ENCODE results near the gene TYRO3.
"Not testable (repeated sequence)": the region's sequence is repeated elsewhere in the genome, so short reads cannot be mapped to it uniquely, and the experiment has no call there.

The TYRO3 gene

DNA sequence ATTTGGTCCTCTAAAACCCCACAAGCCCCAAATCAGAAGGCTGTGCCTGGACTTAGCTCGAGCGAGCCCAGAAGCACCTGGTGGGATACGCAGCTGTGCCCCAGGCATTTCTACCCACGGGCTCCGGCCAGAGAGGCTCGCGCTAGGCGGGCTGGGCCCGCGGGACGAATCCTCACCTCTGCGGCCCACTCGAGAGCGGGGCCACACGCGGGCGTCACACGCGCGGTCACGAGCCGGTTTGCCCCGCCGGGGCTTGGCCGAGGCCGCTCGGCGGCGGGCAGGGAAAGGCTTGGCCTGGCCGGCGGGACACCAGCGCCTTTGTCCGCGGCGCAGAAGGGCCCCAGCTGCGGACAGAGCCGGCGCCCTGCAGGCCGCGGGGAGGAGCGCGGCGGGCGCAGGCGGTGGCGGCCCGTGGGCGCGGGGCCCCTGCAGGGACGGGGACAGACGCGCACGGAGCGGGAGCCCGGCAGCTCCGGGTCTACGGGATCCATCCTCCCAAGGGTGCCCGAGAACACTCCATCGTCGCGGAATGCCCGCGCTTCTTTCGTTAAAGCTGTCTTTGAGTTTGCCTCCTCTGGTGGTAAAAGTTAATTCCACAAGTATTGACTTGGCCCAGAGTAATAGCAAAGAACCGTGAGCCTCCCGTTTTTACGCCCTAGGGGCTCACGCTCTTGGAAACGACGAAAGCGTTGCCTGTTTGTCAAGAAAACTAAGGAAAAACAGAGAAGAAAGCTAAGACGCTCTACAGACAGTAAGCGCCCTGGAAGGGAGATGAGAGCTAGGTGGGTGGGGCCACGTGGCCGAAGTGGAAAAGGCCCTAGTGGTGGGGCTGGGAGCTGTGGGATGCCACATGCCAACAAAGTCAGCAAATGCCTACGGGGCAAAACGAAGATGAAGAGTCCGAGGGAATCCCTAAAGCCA lies 26.4 kb downstream of the TYRO3 start:
- no peak for DNase-seq (ENCODE audit: low spot score)
- TF ChIP-seq, protein P1, sequence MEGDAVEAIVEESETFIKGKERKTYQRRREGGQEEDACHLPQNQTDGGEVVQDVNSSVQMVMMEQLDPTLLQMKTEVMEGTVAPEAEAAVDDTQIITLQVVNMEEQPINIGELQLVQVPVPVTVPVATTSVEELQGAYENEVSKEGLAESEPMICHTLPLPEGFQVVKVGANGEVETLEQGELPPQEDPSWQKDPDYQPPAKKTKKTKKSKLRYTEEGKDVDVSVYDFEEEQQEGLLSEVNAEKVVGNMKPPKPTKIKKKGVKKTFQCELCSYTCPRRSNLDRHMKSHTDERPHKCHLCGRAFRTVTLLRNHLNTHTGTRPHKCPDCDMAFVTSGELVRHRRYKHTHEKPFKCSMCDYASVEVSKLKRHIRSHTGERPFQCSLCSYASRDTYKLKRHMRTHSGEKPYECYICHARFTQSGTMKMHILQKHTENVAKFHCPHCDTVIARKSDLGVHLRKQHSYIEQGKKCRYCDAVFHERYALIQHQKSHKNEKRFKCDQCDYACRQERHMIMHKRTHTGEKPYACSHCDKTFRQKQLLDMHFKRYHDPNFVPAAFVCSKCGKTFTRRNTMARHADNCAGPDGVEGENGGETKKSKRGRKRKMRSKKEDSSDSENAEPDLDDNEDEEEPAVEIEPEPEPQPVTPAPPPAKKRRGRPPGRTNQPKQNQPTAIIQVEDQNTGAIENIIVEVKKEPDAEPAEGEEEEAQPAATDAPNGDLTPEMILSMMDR (IDR thresholded peaks at IDR 0.05; ENCODE audit: extremely low read depth, missing control alignments) = no peak

DNA sequence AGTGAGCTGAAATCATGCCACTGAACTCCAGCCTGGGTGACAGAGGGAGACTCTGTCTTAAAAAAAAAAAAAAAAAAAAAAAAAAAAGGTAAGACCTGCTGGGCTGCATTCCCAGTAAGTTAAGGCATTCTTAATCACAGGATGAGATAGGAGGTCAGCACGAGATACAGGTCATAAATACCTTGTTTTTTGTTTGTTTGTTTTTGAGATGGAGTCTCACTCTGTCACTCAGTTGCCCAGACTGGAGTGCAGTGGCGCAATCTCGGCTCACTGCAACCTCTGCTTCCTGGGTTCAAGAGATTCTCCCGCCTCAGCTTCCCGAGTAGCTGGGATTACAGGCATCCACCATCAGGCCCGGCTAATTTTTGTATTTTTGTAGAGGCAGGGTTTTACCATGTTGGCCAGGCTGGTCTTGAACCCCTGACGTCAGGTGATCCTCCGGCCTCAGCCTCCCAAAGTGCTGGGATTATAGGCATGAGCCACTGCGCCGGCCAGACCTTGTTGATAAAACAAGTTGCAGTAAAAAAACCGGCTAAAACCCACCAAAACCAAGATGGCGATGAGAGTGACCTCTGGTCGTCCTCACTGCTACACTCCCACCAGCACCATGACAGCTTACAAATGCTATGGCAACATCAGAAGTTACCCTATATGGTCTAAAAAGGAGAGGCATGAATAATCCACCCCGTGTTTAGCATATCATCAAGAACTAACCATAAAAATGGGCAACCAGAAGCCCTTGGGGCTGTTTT lies 27.7 kb downstream of the TYRO3 start:
- not testable (repeated sequence) for DNase-seq (ENCODE audit: low spot score)

DNA sequence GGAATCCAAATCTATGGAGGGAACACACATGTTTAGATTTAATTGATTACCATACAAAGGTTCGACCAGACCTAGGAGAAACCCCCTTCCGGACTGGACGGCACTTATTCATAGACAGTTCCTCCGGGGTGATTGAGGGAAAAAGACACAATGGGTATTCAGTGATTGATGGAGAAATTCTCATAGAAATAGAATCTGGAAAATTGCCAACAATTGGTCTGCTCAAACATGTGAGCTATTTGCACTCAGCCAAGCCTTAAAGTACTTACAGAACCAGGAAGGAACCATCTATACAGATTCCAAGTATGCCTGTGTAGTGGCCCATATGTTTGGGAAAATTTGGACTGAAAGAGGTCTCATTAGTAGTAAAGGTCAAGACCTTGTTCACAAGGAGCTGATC lies 30.0 kb downstream of the TYRO3 start:
- not testable (repeated sequence) for DNase-seq (ENCODE audit: low spot score)

DNA sequence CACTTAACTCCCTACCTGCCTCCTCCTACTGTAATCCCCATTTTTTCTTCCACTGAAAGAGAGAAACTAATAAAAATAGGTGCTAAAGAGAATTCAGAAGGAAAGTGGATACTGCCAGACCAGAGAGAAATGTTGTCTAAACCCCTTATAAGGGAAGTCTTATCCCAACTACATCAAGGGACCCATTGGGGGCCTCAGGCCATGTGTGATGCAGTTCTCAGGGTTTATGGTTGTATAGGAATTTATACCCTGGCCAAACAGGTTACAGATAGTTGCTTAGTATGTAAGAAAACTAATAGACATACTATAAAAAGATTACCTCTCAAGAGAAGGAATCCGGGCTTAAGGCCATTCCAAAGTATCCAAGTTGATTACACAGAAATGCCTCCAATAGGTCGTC lies 30.6 kb downstream of the TYRO3 start:
- DNase-seq (ENCODE audit: low spot score) = not testable (repeated sequence)

DNA sequence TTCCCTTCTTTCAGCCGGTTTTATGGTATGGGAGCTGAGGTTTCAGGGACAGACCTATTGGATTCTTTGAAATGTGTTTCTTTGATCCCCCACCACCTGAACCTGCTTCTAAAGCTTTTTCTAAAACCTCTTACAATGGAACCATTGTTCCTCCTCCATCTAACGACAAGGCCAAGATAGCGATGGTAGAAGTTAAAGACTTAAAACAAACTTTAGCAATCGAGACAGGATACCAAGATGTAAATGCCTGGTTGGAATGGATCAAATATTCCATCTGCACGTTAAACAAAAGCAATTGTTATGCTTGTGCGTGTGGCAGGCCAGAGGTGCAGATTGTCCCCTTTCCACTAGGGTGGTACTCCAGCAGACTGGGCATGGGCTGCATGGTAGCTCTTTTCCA lies 32.2 kb downstream of the TYRO3 start:
- DNase-seq (ENCODE audit: low spot score) = not testable (repeated sequence)

DNA sequence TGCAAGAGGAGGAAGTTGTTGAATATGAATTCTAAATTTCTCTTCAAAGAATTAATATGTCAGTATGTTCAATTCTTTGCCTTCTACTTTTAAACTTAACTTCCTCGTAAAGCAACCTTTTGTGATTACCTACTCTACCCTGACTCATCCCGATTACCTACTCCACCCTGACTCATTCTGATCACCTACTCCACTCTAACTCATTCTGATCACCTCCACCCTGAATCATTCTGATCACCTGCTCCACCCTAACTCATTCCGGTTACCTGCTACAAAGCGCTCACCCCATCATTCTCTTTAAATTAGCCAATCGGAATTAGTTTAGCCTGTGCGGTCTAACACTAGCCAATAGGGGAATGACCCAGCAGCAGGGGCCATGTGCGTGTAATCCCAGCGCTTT lies 33.7 kb downstream of the TYRO3 start:
- not testable (repeated sequence) for DNase-seq (ENCODE audit: low spot score)

DNA sequence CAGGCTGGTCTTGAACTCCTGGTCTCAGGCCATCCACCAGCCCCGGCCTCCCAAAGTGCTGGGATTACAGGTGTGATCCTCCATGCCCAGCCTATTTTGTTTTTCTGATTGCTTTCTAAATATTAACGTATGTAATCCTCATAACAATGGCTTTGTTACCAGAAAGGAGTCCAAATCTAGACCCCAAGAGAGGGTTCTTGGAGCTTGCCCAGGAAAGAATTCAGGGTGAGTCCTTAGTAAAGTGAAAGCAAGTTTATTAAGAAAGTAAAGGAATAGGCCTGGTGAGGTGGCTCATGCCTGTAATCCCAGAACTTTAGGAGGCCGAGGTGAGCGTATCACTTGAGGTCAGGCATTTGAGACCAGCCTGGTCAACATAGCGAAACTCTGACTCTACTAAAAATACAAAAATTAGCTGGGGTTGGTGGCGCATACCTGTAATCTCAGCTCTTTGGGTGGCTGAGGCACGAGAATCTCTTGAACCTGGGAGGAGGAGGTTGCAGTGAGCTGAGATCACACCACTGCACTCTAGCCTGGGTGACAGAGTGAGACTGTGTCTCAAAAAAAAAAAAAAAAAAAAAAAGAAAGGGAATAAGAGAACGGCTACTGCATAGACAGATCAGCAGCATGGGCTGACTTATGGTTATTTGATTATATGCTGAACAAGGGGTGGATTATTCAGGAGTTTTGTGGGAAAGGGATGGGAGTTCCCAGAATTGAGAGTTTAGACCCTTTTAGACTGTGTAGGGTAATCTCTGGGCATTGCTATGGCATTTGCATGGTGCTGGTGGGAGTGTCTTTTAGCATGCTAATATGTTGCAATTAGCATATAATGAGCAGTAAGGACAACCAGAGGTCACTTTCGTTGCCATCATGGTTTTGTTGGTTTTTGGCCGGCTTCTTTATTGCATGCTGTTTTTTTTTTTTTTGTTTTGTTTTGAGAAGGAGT lies 36.1 kb downstream of the TYRO3 start:
- DNase-seq (ENCODE audit: low spot score) = no peak
- TF ChIP-seq, protein P1 (IDR thresholded peaks at IDR 0.05; ENCODE audit: extremely low read depth, missing control alignments) = no peak

DNA sequence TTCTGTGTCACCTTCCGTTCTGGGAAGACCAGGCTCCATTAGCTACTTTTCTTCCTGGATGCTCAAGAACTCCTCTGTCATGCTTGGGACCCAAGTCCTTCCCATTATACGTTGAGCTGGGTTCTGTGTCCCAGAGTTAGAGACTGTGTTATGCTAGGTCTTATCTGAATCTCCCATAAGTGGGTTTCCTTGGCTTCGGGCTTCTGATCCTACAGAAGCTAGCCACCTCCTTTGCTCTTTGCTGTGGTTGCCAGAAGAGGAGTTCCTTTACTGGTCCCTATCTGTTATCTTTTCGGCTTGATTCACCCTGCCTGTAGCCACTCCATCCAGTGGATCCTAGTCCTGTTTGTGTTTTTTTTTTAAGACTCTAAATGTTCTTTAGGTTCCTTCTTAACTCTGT lies 38.0 kb downstream of the TYRO3 start:
- DNase-seq (ENCODE audit: low spot score) = no peak
- TF ChIP-seq, protein P1 (IDR thresholded peaks at IDR 0.05; ENCODE audit: extremely low read depth, missing control alignments) = no peak

DNA sequence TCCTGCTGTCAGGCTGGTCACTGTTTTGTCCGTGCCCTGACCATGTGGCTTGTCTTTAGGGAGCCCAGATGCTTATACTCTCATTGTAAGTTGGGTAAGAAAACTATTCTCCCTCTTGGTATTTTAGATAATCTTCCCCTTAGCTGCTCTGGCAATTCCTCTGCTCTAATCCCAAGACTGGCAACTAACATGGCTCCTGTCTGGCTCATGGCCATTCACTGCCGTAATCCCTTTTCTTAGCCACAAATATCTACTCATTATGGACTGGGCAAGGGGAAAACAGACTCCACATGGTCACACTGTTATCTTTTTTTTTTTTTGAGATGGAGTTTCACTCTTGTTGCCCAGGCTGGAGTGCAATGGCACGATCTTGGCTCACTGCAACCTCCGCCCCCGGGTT lies 38.8 kb downstream of the TYRO3 start:
- TF ChIP-seq, protein P1 (IDR thresholded peaks at IDR 0.05; ENCODE audit: extremely low read depth, missing control alignments) = no peak
- DNase-seq (ENCODE audit: low spot score) = no peak

All from GM20000 (cell line).